Choroid plexus epithelial cell (primary cell): ENCODE data around the gene SLC5A6.

Experiments
- DNase-seq: peaks from one replicate; pipeline ENCODE4 v3.0.0-alpha.2; 2010; ENCODE audit warnings: low read depth
- H3K4me3 ChIP-seq: 2 replicates; pipeline ENCODE4 v1.5.1; 2011; ENCODE audit warnings: low read depth, mild to moderate bottlenecking, control low read depth, low read length, moderate library complexity
- TF ChIP-seq, protein P1 (sequence below): conservative IDR thresholded peaks from 2 replicates; pipeline ENCODE4 v1.5.1; 2011; ENCODE audit warnings: low read depth, mild to moderate bottlenecking, control low read depth, inconsistent platforms, low read length, moderate library complexity

Gene SLC5A6

DNA sequence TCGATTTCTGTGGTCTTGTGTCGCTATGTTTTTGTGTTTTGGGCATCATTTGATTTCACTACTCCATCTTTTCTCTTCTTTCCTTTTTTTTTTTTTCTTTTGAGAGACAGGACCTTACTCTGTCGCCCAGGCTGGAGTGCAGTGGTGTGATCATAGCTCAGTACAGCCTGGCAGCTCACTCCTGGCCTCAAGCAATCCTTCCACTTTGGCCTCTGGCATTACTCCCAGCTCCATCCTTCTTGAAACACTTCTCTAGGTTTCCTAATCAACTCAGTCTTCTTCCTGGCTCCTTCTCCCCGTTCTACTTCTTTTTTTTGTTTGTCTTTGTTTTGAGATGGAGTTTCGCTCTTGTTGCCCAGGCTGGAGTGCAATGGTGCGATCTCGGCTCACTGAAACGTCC lies 36.7 kb downstream of the SLC5A6 start:
- TF ChIP-seq, protein P1, sequence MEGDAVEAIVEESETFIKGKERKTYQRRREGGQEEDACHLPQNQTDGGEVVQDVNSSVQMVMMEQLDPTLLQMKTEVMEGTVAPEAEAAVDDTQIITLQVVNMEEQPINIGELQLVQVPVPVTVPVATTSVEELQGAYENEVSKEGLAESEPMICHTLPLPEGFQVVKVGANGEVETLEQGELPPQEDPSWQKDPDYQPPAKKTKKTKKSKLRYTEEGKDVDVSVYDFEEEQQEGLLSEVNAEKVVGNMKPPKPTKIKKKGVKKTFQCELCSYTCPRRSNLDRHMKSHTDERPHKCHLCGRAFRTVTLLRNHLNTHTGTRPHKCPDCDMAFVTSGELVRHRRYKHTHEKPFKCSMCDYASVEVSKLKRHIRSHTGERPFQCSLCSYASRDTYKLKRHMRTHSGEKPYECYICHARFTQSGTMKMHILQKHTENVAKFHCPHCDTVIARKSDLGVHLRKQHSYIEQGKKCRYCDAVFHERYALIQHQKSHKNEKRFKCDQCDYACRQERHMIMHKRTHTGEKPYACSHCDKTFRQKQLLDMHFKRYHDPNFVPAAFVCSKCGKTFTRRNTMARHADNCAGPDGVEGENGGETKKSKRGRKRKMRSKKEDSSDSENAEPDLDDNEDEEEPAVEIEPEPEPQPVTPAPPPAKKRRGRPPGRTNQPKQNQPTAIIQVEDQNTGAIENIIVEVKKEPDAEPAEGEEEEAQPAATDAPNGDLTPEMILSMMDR, result no peak
- DNase-seq, result peak; percentile 20
- no peak overlapping the region for H3K4me3 ChIP-seq

DNA sequence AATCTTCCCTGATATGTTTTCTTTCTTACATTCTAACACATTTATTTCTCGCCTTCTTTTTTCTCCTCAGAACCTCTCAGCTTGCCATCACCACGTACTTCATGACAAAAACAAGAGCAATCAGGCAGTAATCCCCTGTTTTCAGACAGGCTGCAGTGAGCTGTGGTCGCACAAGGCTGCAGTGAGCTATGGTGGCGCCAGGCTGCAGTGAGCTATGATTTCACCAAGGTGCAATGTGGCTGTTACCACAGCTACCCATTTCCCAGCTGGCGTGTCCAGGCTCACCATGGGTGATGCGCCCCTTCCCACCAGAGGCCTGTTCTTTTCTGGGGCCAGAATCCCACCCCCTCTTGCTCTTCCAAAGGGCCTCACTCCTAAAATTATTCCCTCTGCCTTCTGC lies 37.4 kb downstream of the SLC5A6 start:
- TF ChIP-seq, protein P1, result no peak
- no peak overlapping the region for H3K4me3 ChIP-seq
- DNase-seq, result no peak

DNA sequence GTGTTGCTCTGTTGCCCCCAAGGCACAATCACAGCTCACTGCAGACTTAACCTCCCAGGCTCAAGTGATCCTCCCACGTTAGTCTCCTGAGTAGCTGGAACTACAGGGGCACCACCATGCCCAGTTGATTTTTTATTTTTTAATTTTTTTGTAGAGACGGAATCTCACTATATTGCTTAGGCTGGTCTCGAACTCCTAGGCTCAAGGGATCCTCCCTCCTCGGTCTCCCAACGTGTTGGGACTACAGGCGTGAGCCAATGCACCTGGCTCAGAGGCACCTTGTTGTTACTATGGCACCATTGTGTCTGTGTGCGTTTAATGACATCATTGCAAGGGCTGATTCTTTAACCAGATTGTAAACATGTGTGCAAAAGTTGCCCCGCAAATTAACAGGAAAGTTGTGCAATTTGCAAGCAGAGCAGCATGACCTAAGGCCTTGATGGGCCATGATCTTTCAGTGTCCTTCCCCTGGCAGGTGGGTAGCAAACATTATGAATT lies 40.7 kb downstream of the SLC5A6 start:
- no peak overlapping the region for H3K4me3 ChIP-seq
- no peak for DNase-seq
- TF ChIP-seq, protein P1, result no peak

DNA sequence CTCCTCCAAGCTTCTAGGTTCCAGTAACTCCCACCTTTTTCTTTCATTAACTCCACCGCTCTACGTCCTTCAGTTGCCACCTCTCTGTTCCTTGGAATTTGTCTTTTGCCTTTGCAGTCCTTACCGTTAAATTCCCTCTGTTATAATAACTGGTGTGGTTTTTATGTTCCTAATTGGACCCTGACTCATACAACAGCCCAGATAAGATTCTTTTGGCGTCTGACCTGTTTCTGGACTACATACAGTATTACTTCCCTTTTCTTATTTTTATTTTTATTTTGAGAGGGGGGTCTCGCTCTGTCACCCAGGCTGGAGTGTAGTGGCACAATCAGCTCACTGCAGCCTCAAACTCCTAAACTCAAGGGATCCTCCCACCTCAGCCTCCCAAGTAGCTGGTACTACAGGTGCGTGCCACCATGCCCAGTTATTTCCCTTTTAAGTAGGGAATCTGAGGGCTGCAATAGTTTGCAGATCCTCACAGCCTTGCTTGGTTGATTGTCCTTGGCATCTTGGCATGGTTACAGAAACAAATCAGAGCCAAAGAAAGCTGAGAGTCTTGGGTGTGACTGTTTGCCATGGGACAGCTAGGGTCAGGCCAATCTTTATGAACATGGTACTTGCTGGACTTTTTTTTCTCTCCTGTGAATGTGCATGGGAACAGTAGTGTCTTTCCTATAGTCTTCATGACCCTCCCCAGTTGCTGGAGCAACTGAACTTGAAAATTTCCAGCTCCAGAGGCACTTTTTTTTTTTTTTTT lies 41.3 kb downstream of the SLC5A6 start:
- TF ChIP-seq, protein P1, result no peak
- DNase-seq, result no peak
- no peak overlapping the region for H3K4me3 ChIP-seq

- TF ChIP-seq, protein P1, result no peak
- no peak for DNase-seq
Observed at GRCh38 chr2:27164960-27165763, 46.9 kb downstream of the SLC5A6 start.

GRCh38 chr2:27162151-27163121 lies 49.6 kb downstream of the SLC5A6 start:
- TF ChIP-seq, protein P1, result no peak
- DNase-seq, result peak; percentile 52
- no peak overlapping the region for H3K4me3 ChIP-seq

More at GRCh38 chr2:27164960-27165763, 46.9 kb downstream of the SLC5A6 start:
- H3K4me3 ChIP-seq, result no peak overlapping the region
